ENCODE measurements around the gene ATP6AP2.

GRCh38 chrX:40612511-40612910 is 31.7 kb downstream of the ATP6AP2 start:
- no peak for TF ChIP-seq POLR2A (IDR thresholded peaks at IDR 0.05)
- TF ChIP-seq CTCF (IDR thresholded peaks at IDR 0.05) = no peak
- TF ChIP-seq EP300 (IDR thresholded peaks at IDR 0.05) = no peak

All from ovary (tissue), 3 donors.